B cell (primary cell): ENCODE measurements around the gene LARGE1. TPM values are rescaled to one million over a fixed set of nuclear protein-coding genes. Genes with fewer than 3 reads are reported as not detected.

Source experiments
- ATAC-seq: fragments of 200-7000 bp; cut with Tn5 transposase; one replicate; pipeline ENCODE4 v1.10.0; 2021; ENCODE audit warnings: low read depth, mild to moderate bottlenecking, moderate number of reproducible peaks, moderate library complexity
- CTCF ChIA-PET: fragments of 350-600 bp; sonication (Branson Sonifier 250); formaldehyde crosslinking; loops from one replicate; lab custom pipeline; 2021; ENCODE audit warnings: antibody characterized with exemption, inconsistent platforms; lab: Charles Lee
- POLR2A ChIA-PET: fragments of 350-600 bp; sonication (Branson Sonifier 250); formaldehyde crosslinking; loops from one replicate; lab custom pipeline; 2021; ENCODE audit warnings: antibody characterized with exemption; lab: Charles Lee
- DNase-seq: peaks from one replicate; pipeline ENCODE4 v3.0.0; 2013
- H2AFZ ChIP-seq: 2 replicates; pipeline ENCODE4 v1.6.1; 2012; ENCODE audit warnings: mild to moderate bottlenecking, low read depth, low read length; ENCODE audit not compliant: insufficient read depth, poor library complexity, severe bottlenecking
- H3K27ac ChIP-seq, 2 donors: 1 replicate in 1 of 2; 2 replicates in 1 of 2; pipeline ENCODE4 v1.5.1; 2012 to 2013; ENCODE audit warnings: low read length in 2 of 2, mild to moderate bottlenecking in 2 of 2, moderate library complexity in 1 of 2
- H3K27me3 ChIP-seq, 4 experiments: fragments of 200-600 bp in 1 of 4; sonication (generic) in 1 of 4; replicated peaks in 1 of 4; 1 replicate in 2 of 4; 2 replicates in 2 of 4; pipeline versions ENCODE4 v1.6.1 to v1.7.0; 2013 to 2016; ENCODE audit warnings: low read length in 3 of 4, mild to moderate bottlenecking in 2 of 4, mixed read lengths in 1 of 4, moderate library complexity in 1 of 4; ENCODE audit not compliant: insufficient read depth in 4 of 4, control insufficient read depth in 3 of 4; ENCODE audit errors: control extremely low read depth in 1 of 4
- H3K36me3 ChIP-seq, 2 experiments: replicated peaks in 1 of 2; 1 replicate in 1 of 2; 2 replicates in 1 of 2; pipeline versions ENCODE4 v1.6.1 to v1.7.1; 2013; ENCODE audit warnings: low read length in 1 of 2; ENCODE audit not compliant: insufficient read depth in 2 of 2, control insufficient read depth in 1 of 2; ENCODE audit errors: control extremely low read depth in 1 of 2, extremely low read depth in 1 of 2
- H3K4me1 ChIP-seq, 2 donors: fragments of 200-600 bp in 1 of 2; sonication (generic) in 1 of 2; 1 replicate in 1 of 2; 2 replicates in 1 of 2; pipeline versions ENCODE4 v1.5.1 to v1.6.1; 2013 to 2017; ENCODE audit warnings: low read length in 2 of 2; ENCODE audit not compliant: control insufficient read depth in 2 of 2, insufficient read depth in 2 of 2
- H3K4me2 ChIP-seq: replicated peaks from 2 replicates; pipeline ENCODE3; 2012; ENCODE audit warnings: mild to moderate bottlenecking, low read depth, low read length; ENCODE audit not compliant: poor library complexity, severe bottlenecking
- H3K4me3 ChIP-seq, 5 experiments: fragments of 200-600 bp in 1 of 5; sonication (generic) in 1 of 5; 1 replicate in 3 of 5; 2 replicates in 2 of 5; pipeline versions ENCODE4 v1.5.1 to v1.7.0; 2011 to 2016; ENCODE audit warnings: low read length in 4 of 5, mild to moderate bottlenecking in 4 of 5, low read depth in 2 of 5, control low read depth in 1 of 5, moderate library complexity in 1 of 5; ENCODE audit not compliant: insufficient read depth in 1 of 5; ENCODE audit errors: control extremely low read depth in 1 of 5, extremely low read depth in 1 of 5
- H3K79me2 ChIP-seq: fragments of 200-600 bp; sonication (generic); one replicate; pipeline ENCODE4 v1.6.0; 2016; ENCODE audit warnings: low read length; ENCODE audit not compliant: control insufficient read depth, insufficient read depth
- H3K9ac ChIP-seq: fragments of 200-600 bp; sonication (generic); 2 replicates; pipeline ENCODE4 v1.6.1; 2017; ENCODE audit warnings: mild to moderate bottlenecking, low read length, moderate library complexity
- H3K9me3 ChIP-seq, 3 donors: one replicate each; pipeline versions ENCODE4 v1.6.1 to v1.7.1; 2013; ENCODE audit warnings: low read length in 2 of 3; ENCODE audit not compliant: control insufficient read depth in 2 of 3, insufficient read depth in 1 of 3; ENCODE audit errors: control extremely low read depth in 1 of 3
- H4K20me1 ChIP-seq: 2 replicates; pipeline ENCODE4 v1.6.0; 2012; ENCODE audit warnings: mild to moderate bottlenecking, low read length; ENCODE audit not compliant: insufficient read depth, control insufficient read depth, poor library complexity, severe bottlenecking
- H3K27ac Mint-ChIP-seq: one replicate; pipeline ENCODE4 v1.8.0; 2021; ENCODE audit warnings: mixed read lengths
- H3K27me3 Mint-ChIP-seq: one replicate; pipeline ENCODE4 v1.8.0; 2021; ENCODE audit warnings: mixed read lengths
- H3K4me1 Mint-ChIP-seq: one replicate; pipeline ENCODE4 v1.8.0; 2021; ENCODE audit warnings: mixed read lengths
- H3K4me3 Mint-ChIP-seq: one replicate; pipeline ENCODE4 v1.8.0; 2021; ENCODE audit warnings: mixed read lengths
- H3K9me3 Mint-ChIP-seq: one replicate; pipeline ENCODE4 v1.8.0; 2022; ENCODE audit warnings: mixed read lengths; ENCODE audit not compliant: insufficient read depth
- EZH2 ChIP-seq: IDR thresholded peaks from 2 replicates; pipeline ENCODE4 v1.6.1; 2012; ENCODE audit warnings: borderline replicate concordance, low read depth, mild to moderate bottlenecking, moderate library complexity, low read length; ENCODE audit not compliant: insufficient read depth, poor library complexity, severe bottlenecking
- WGBS: methylation state at CpG from one replicate; pipeline ENCODE4 v1.1.5; 2013; ENCODE audit warnings: missing lambda C conversion rate; ENCODE audit not compliant: insufficient coverage; 5-methylcytosine and 5-hydroxymethylcytosine counted together
- intact Hi-C: fragments of 100-400 bp; cut with micrococcal nuclease; formaldehyde crosslinking; loops from one replicate; pipeline ENCODE4 v1.10.0; 2022
- polyA plus RNA-seq: library from polyadenylated mRNA; depleted of rRNA; stranded (reverse); fragments of >200 nt; gene quantifications from 2 replicates; pipeline ENCODE4 v1.2.3, GENCODE V29; 2012
- total RNA-seq, 2 donors: library from RNA; stranded (reverse); fragments of 120-200 nt in 1 of 2; gene quantifications; 1 replicate in 1 of 2; 2 replicates in 1 of 2; pipeline versions ENCODE4 v1.2.3 to v1.2.4, GENCODE V29; 2013 to 2022
- TF ChIP-seq, protein P1 (sequence below): fragments of 200-600 bp; IDR thresholded peaks from one replicate; pipeline ENCODE4 v1.8.0; 2022; ENCODE audit warnings: antibody characterized with exemption, mild to moderate bottlenecking

Gene LARGE1
- total and polyA plus RNA-seq, 2 donors (not counting 1 experiment from before 2014, with no cell fraction given) = 20.7 to 82.0 TPM

DNA sequence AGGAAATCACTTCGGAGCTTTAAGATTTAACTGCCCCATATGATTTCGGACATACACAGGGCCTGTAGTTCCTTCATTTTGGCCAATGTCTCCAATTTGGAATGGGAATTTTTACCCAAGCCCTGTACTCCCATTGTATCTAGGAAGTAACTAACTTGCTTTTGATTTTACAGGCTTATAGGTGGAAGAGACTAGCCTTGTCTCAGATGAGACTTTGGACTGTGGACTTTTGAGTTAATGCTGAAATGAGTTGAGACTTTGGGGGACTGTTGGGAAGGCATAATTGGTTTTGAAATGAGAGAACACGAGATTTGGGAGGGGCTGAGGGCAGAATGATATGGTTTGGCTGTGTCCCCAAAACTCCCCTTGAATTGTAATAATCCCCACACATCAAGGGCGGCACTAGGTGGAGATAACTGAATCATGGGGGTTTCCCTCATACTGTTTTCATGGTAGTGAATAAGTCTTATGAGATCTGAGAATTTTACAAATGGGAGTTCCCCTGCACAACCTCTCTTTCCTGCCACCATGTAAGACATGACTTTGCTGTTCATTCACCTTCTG, 130.5 kb downstream of the LARGE1 start:
- H3K9me3 Mint-ChIP-seq = peaks cover 10% of the 10 kb centered on the region
- peaks cover 36% of the 10 kb centered on the region for H3K4me1 Mint-ChIP-seq
- intact Hi-C loops = no loop called here
- H3K4me3 ChIP-seq = no peak overlapping the region
- H3K27ac ChIP-seq = no peak overlapping the region
- H2AFZ ChIP-seq = no peak overlapping the region
- H3K4me2 ChIP-seq = no peak overlapping the region
- ChIA-PET CTCF (no interaction called here), POLR2A (no interaction called here)
- H3K9ac ChIP-seq = no peak overlapping the region
- DNase-seq (no peak), ATAC-seq (no peak)
- TF ChIP-seq EZH2 = no peak
- TF ChIP-seq, protein P1, sequence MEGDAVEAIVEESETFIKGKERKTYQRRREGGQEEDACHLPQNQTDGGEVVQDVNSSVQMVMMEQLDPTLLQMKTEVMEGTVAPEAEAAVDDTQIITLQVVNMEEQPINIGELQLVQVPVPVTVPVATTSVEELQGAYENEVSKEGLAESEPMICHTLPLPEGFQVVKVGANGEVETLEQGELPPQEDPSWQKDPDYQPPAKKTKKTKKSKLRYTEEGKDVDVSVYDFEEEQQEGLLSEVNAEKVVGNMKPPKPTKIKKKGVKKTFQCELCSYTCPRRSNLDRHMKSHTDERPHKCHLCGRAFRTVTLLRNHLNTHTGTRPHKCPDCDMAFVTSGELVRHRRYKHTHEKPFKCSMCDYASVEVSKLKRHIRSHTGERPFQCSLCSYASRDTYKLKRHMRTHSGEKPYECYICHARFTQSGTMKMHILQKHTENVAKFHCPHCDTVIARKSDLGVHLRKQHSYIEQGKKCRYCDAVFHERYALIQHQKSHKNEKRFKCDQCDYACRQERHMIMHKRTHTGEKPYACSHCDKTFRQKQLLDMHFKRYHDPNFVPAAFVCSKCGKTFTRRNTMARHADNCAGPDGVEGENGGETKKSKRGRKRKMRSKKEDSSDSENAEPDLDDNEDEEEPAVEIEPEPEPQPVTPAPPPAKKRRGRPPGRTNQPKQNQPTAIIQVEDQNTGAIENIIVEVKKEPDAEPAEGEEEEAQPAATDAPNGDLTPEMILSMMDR = no peak
- no peaks in the 10 kb centered on the region for H3K27me3 ChIP-seq
- no CpG with 5 or more reads among the region's 4 CpGs for WGBS
- H3K27ac Mint-ChIP-seq = peak overlapping the region; percentile 34
- no peaks in the 10 kb centered on the region for H3K36me3 ChIP-seq
- no peak overlapping the region for H3K4me3 Mint-ChIP-seq
- peaks cover 2 to 7% of the 10 kb centered on the region in 2 donors for H3K4me1 ChIP-seq
- peaks cover 15% of the 10 kb centered on the region for H4K20me1 ChIP-seq
- H3K9me3 ChIP-seq = peaks cover 0 to 35% (median 13%) of the 10 kb centered on the region in 3 donors
- H3K79me2 ChIP-seq = peaks cover 45% of the 10 kb centered on the region
- no peaks in the 10 kb centered on the region for H3K27me3 Mint-ChIP-seq

DNA sequence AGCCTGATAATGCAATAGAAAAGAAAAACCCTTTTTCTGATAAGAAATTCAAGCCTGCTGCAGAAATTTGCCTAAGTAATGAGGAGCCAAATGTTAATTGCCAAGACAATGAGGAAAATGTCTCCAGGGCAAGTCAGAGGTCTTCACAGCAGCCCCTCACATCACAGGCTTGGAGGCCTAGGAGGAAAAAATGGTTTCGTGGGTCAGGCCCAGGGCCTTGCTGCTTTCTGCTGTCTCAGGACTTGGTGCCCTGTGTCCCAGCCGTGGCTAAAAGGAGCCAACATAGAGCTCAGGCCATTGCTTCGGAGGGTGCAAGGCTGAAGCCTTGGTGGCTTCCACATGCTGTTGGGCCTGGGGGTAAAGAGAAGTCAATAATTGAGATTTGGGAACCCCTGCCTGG, 131.3 kb downstream of the LARGE1 start:
- Histone ChIP-seq H2AFZ (no peak overlapping the region), H3K27ac (no peak overlapping the region), H3K9ac (no peak overlapping the region), H3K79me2 (peaks cover 39% of the 10 kb centered on the region), H3K4me2 (no peak overlapping the region), H3K36me3 (no peaks in the 10 kb centered on the region), H3K27me3 (no peaks in the 10 kb centered on the region), H3K4me3 (no peak overlapping the region), H3K4me1 (peaks cover 2 to 7% of the 10 kb centered on the region in 2 donors), H3K9me3 (peaks cover 0 to 35% (median 13%) of the 10 kb centered on the region in 3 donors), H4K20me1 (peaks cover 12% of the 10 kb centered on the region)
- Mint-ChIP-seq H3K9me3 (peaks cover 10% of the 10 kb centered on the region), H3K27me3 (no peaks in the 10 kb centered on the region), H3K27ac (no peak overlapping the region), H3K4me3 (no peak overlapping the region), H3K4me1 (peaks cover 35% of the 10 kb centered on the region)
- DNase-seq = no peak
- intact Hi-C loops = no loop called here
- POLR2A ChIA-PET = no interaction called here
- ATAC-seq = no peak
- TF ChIP-seq, protein P1 = no peak
- no peak for TF ChIP-seq EZH2
- CTCF ChIA-PET = no interaction called here
- 82% methylated on average over 3 of the region's 3 CpGs for WGBS
